Liver (tissue), 9 donors: ENCODE data around the gene PPP1R11. TPM values are rescaled to one million over a fixed set of nuclear protein-coding genes. Genes with fewer than 3 reads are reported as not detected.
A peak's percentile ranks its signal among the peaks of the same experiment; 100 is the strongest.

ENCODE experiments used
- DNase-seq: peaks from one replicate; pipeline ENCODE4 v3.0.0-alpha.2; 2017; ENCODE audit warnings: low spot score
- H3K27ac ChIP-seq, 2 donors: one replicate each; pipeline ENCODE4 v1.7.0; 2013; ENCODE audit warnings: inconsistent platforms in 2 of 2, low read length in 2 of 2, control low read depth in 1 of 2, low read depth in 1 of 2, mild to moderate bottlenecking in 1 of 2
- H3K27me3 ChIP-seq, 4 donors: one replicate each; pipeline versions ENCODE4 v1.6.1 to v1.7.0; 2013; ENCODE audit warnings: low read length in 3 of 4, inconsistent platforms in 1 of 4, mild to moderate bottlenecking in 1 of 4, moderate library complexity in 1 of 4; ENCODE audit not compliant: control insufficient read depth in 4 of 4, insufficient read depth in 4 of 4
- H3K36me3 ChIP-seq, 4 donors: one replicate each; pipeline versions ENCODE4 v1.6.1 to v1.7.0; 2013; ENCODE audit warnings: low read length in 3 of 4, mild to moderate bottlenecking in 3 of 4, low read depth in 1 of 4, moderate library complexity in 1 of 4; ENCODE audit not compliant: control insufficient read depth in 4 of 4, insufficient read depth in 3 of 4
- H3K4me1 ChIP-seq, 4 donors: one replicate each; pipeline versions ENCODE4 v1.6.1 to v1.7.0; 2013; ENCODE audit warnings: low read length in 3 of 4, mild to moderate bottlenecking in 3 of 4, moderate library complexity in 1 of 4; ENCODE audit not compliant: control insufficient read depth in 4 of 4, insufficient read depth in 4 of 4
- H3K4me3 ChIP-seq, 3 donors: one replicate each; pipeline versions ENCODE4 v1.6.1 to v1.7.0; 2013; ENCODE audit warnings: low read length in 3 of 3, control low read depth in 1 of 3, low read depth in 1 of 3, mild to moderate bottlenecking in 1 of 3
- H3K9ac ChIP-seq, 2 donors: one replicate each; pipeline ENCODE4 v1.7.0; 2013; ENCODE audit warnings: low read length in 2 of 2, mild to moderate bottlenecking in 2 of 2, moderate library complexity in 2 of 2, control low read depth in 1 of 2, low read depth in 1 of 2
- H3K9me3 ChIP-seq, 4 donors: one replicate each; pipeline versions ENCODE4 v1.6.1 to v1.7.0; 2013; ENCODE audit warnings: low read length in 3 of 4; ENCODE audit not compliant: control insufficient read depth in 4 of 4
- ATF3 ChIP-seq: IDR thresholded peaks from 2 replicates; pipeline ENCODE4 v1.6.1; 2016; ENCODE audit warnings: antibody characterized with exemption
- CTCF ChIP-seq: fragments of 150-350 bp; IDR thresholded peaks from 2 replicates; pipeline ENCODE4 v1.5.1; 2017; ENCODE audit warnings: improper control_type of control experiment, low read depth, low read length; ENCODE audit not compliant: missing input control
- EGR1 ChIP-seq, 2 donors: IDR thresholded peaks; 2 replicates each; pipeline ENCODE4 v1.6.1; 2016 to 2018; ENCODE audit warnings: antibody characterized with exemption in 2 of 2, low read depth in 2 of 2
- FOXA1 ChIP-seq: IDR thresholded peaks from 2 replicates; pipeline ENCODE4 v1.6.1; 2016; ENCODE audit warnings: antibody characterized with exemption
- FOXA2 ChIP-seq: IDR thresholded peaks from 2 replicates; pipeline ENCODE4 v1.6.1; 2016; ENCODE audit warnings: antibody characterized with exemption
- GABPA ChIP-seq, 2 donors: IDR thresholded peaks in 1 of 2; conservative IDR thresholded peaks in 1 of 2; 2 replicates each; pipeline ENCODE4 v1.6.1; 2016; ENCODE audit warnings: antibody characterized with exemption in 2 of 2, mild to moderate bottlenecking in 1 of 2, moderate library complexity in 1 of 2
- HNF4A ChIP-seq, 2 donors: conservative IDR thresholded peaks; 2 replicates each; pipeline ENCODE4 v1.6.1; 2016; ENCODE audit warnings: antibody characterized with exemption in 2 of 2, mild to moderate bottlenecking in 2 of 2
- HNF4G ChIP-seq: IDR thresholded peaks from 2 replicates; pipeline ENCODE4 v1.6.1; 2016; ENCODE audit warnings: antibody characterized with exemption
- JUND ChIP-seq, 2 donors: IDR thresholded peaks; 2 replicates each; pipeline ENCODE4 v1.6.1; 2016; ENCODE audit warnings: antibody characterized with exemption in 2 of 2
- MAX ChIP-seq: IDR thresholded peaks from 2 replicates; pipeline ENCODE4 v1.6.1; 2016; ENCODE audit warnings: antibody characterized with exemption
- NR2F2 ChIP-seq: IDR thresholded peaks from 2 replicates; pipeline ENCODE4 v1.6.1; 2016; ENCODE audit warnings: antibody characterized with exemption
- RAD21 ChIP-seq, 2 donors: IDR thresholded peaks; 2 replicates each; pipeline ENCODE4 v1.6.1; 2016; ENCODE audit warnings: antibody characterized with exemption in 2 of 2, mild to moderate bottlenecking in 2 of 2
- REST ChIP-seq: IDR thresholded peaks from 2 replicates; pipeline ENCODE4 v1.6.1; 2016; ENCODE audit warnings: antibody characterized with exemption, mild to moderate bottlenecking
- RXRA ChIP-seq, 2 donors: IDR thresholded peaks; 2 replicates each; pipeline ENCODE4 v1.6.1; 2017 to 2018; ENCODE audit warnings: antibody characterized with exemption in 2 of 2, mild to moderate bottlenecking in 1 of 2
- SP1 ChIP-seq: IDR thresholded peaks from 2 replicates; pipeline ENCODE4 v1.6.1; 2018; ENCODE audit warnings: antibody characterized with exemption, mild to moderate bottlenecking
- TAF1 ChIP-seq: conservative IDR thresholded peaks from 2 replicates; pipeline ENCODE4 v1.6.1; 2016; ENCODE audit warnings: antibody characterized with exemption, mild to moderate bottlenecking
- YY1 ChIP-seq: IDR thresholded peaks from 2 replicates; pipeline ENCODE4 v1.6.1; 2016; ENCODE audit warnings: antibody characterized with exemption, mild to moderate bottlenecking
- ZBTB33 ChIP-seq: IDR thresholded peaks from 2 replicates; pipeline ENCODE4 v1.6.1; 2016; ENCODE audit warnings: antibody characterized with exemption
- WGBS: extraction: QIAGEN DNeasy Blood & Tissue Kit; methylation state at CpG from one replicate; pipeline ENCODE4 v1.1.7; 2013; 5-methylcytosine and 5-hydroxymethylcytosine counted together
- polyA plus RNA-seq, 2 donors: library from polyadenylated mRNA; stranded (reverse) in 1 of 2; unstranded in 1 of 2; fragments of 200-250 nt in 1 of 2; fragments of >200 nt in 1 of 2; fragmentation: Nextera tagmentation in 1 of 2; extraction: Ambion mirVana in 1 of 2; gene quantifications; one replicate each; pipeline versions ENCODE4 v1.2.1 to v1.2.3, GENCODE V29; 2013 to 2015
- total RNA-seq, 2 donors: library from RNA; depleted of rRNA; stranded (reverse); fragments of >200 nt; gene quantifications; one replicate each; pipeline ENCODE4 v1.2.3, GENCODE V29; 2014
- donor health status: healthy.
- donor health status: healthy.
- donor health status: healthy.
- donor health status: healthy.
- donor health status: healthy.

PPP1R11 gene
- total and polyA plus RNA-seq, 4 donors = 7.8 to 30.9 (median 19.5) TPM

GRCh38 chr6:30102970-30103871 is 36.2 kb downstream of the PPP1R11 start (continued):
- TF ChIP-seq ZBTB33 = no peak

- no peak for TF ChIP-seq NR2F2
- TF ChIP-seq TAF1 = no peak
- TF ChIP-seq GABPA (IDR thresholded peaks at IDR 0.05 in 1 of 2, conservative IDR thresholded peaks at IDR 0.05 in 1 of 2) = no peak
- no peak for TF ChIP-seq JUND (IDR thresholded peaks at IDR 0.05)
- no peak for TF ChIP-seq ATF3
- TF ChIP-seq YY1 = no peak
- TF ChIP-seq CTCF = no peak
- no peak for TF ChIP-seq RAD21 (IDR thresholded peaks at IDR 0.05)
- TF ChIP-seq FOXA1 = no peak
- TF ChIP-seq RXRA (IDR thresholded peaks at IDR 0.05) = no peak
- TF ChIP-seq ZBTB33 = no peak
- no peak for TF ChIP-seq HNF4A (conservative IDR thresholded peaks at IDR 0.05)
- no peak for TF ChIP-seq SP1
- no peak for TF ChIP-seq FOXA2
- no peak for TF ChIP-seq HNF4G
- no peak for TF ChIP-seq EGR1 (IDR thresholded peaks at IDR 0.05; ENCODE audit: low read depth in 2 of 2)
- TF ChIP-seq MAX = no peak
- no peak for TF ChIP-seq REST
- peaks cover 0 to 7% (median 2%) of the 10 kb centered on the region in 4 donors for H3K27me3 ChIP-seq
- no peak for DNase-seq
- WGBS = 48% methylated on average over 3 of the region's 3 CpGs
- H3K4me3 ChIP-seq = no peak overlapping the region
- no peaks in the 10 kb centered on the region for H3K9me3 ChIP-seq
- H3K36me3 ChIP-seq = no peaks in the 10 kb centered on the region
- peak overlapping the region in 1 of 2 donors; percentile 40 for H3K9ac ChIP-seq
- H3K27ac ChIP-seq = no peak overlapping the region
- H3K4me1 ChIP-seq = peaks cover 8 to 36% (median 28%) of the 10 kb centered on the region in 4 donors
Observed at GRCh38 chr6:30103872-30104179, 36.8 kb downstream of the PPP1R11 start.
